ENCODE measurements around the gene DOCK2.
"Not testable (repeated sequence)": the region's sequence is repeated elsewhere in the genome, so short reads cannot be mapped to it uniquely, and the experiment has no call there.

GRCh38 chr5:169766943-169767342, 129.9 kb downstream of the DOCK2 start:
- not testable (repeated sequence) for TF ChIP-seq EP300, CTCF, POLR2AphosphoS5 (IDR thresholded peaks at IDR 0.05)

Data from upper lobe of left lung (tissue), 4 donors.